Lung (tissue), 12 donors: Measurements from ENCODE around the gene WSCD2. TPM values are rescaled to one million over a fixed set of nuclear protein-coding genes. Genes with fewer than 3 reads are reported as not detected.
A peak's percentile ranks its signal among the peaks of the same experiment; 100 is the strongest.

Experiments used
- ATAC-seq: fragments of 200-7000 bp; cut with Tn5 transposase; one replicate; pipeline ENCODE4 v1.9.1; 2020; ENCODE audit warnings: moderate number of reproducible peaks; ENCODE audit not compliant: insufficient read depth, low FRiP score
- DNase-seq, 3 donors: peaks; one replicate each; pipeline ENCODE4 v3.0.0-alpha.2; 2013 to 2017
- H3K27ac ChIP-seq, 2 donors: one replicate each; pipeline ENCODE4 v1.5.1; 2013; ENCODE audit warnings: mild to moderate bottlenecking in 2 of 2, moderate library complexity in 2 of 2, control low read depth in 1 of 2, inconsistent platforms in 1 of 2, low read depth in 1 of 2, low read length in 1 of 2
- H3K27me3 ChIP-seq, 3 donors: one replicate each; pipeline ENCODE4 v1.5.1; 2013; ENCODE audit warnings: low read length in 2 of 3; ENCODE audit not compliant: control insufficient read depth in 3 of 3, insufficient read depth in 3 of 3
- H3K36me3 ChIP-seq, 4 donors: one replicate each; pipeline ENCODE4 v1.5.1; 2013; ENCODE audit warnings: low read length in 4 of 4, mild to moderate bottlenecking in 1 of 4, moderate library complexity in 1 of 4; ENCODE audit not compliant: control insufficient read depth in 4 of 4, insufficient read depth in 4 of 4
- H3K4me1 ChIP-seq, 5 donors: one replicate each; pipeline ENCODE4 v1.5.1; 2013; ENCODE audit warnings: low read length in 5 of 5, mild to moderate bottlenecking in 2 of 5, moderate library complexity in 1 of 5; ENCODE audit not compliant: control insufficient read depth in 5 of 5, insufficient read depth in 5 of 5
- H3K4me3 ChIP-seq: one replicate; pipeline ENCODE4 v1.5.1; 2013; ENCODE audit warnings: mild to moderate bottlenecking, control low read depth, moderate library complexity
- H3K9ac ChIP-seq, 2 donors: one replicate each; pipeline ENCODE4 v1.5.1; 2013; ENCODE audit warnings: low read length in 2 of 2, control low read depth in 1 of 2; ENCODE audit not compliant: insufficient read depth in 1 of 2
- H3K9me3 ChIP-seq, 4 donors: one replicate each; pipeline ENCODE4 v1.5.1; 2013; ENCODE audit warnings: low read length in 3 of 4, mild to moderate bottlenecking in 1 of 4, moderate library complexity in 1 of 4; ENCODE audit not compliant: control insufficient read depth in 4 of 4, insufficient read depth in 3 of 4
- whole genome bisulfite sequencing, 2 donors: extraction: QIAGEN DNeasy Blood & Tissue Kit; methylation state at CpG; one replicate each; pipeline ENCODE4 v1.1.7; 2013; 5-methylcytosine and 5-hydroxymethylcytosine counted together
- polyA plus RNA-seq, 2 donors: library from polyadenylated mRNA; stranded (reverse); fragments of 200-250 nt; gene quantifications; one replicate each; pipeline ENCODE4 v1.2.1, GENCODE V29; 2013
- total RNA-seq, 2 donors: library from RNA; depleted of rRNA in 1 of 2; stranded (reverse); fragments of >200 nt in 1 of 2; gene quantifications; one replicate each; pipeline ENCODE4 v1.2.1, GENCODE V29; 2014 to 2021
- TF ChIP-seq, protein P1 (sequence below): IDR thresholded peaks from 2 replicates; pipeline ENCODE4 v1.5.1; 2012; ENCODE audit warnings: mild to moderate bottlenecking; ENCODE audit errors: control extremely low read depth, extremely low read depth
- donor health status: control.
- donor health status: control.
- donor health status: Bipolar disorder and iron deficiency.
- donor health status: healthy.
- donor health status: DM: yes; HTN: yes; CAD: no.

WSCD2 gene
- total and polyA plus RNA-seq, 4 donors = 0.02 to 1.8 (median 0.40) TPM

DNA sequence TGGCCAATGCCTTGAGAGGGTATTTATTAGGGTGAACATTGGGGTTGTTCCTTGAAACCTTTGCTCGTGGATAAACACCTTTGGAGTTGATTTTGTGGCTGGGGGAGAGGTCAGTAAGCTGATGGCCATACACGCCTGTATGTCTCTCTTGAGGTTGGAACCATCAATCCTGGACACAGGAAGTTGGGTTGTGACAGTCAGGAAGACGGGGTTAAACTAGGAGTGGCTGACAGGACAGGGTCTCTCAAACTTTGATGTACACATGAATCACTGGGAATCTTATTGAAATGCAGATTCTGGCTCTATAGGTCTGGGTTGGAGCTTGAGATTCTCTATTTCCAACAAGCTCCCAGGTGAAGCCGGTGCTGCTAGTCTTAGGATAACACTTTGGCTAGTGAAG is 12.8 kb upstream of the WSCD2 start:
- DNase-seq (no peak), ATAC-seq (no peak)
- H3K27ac ChIP-seq = no peak overlapping the region
- no peak overlapping the region for H3K4me3 ChIP-seq
- peaks cover 0 to 12% (median 0%) of the 10 kb centered on the region in 5 donors for H3K4me1 ChIP-seq
- WGBS, 2 donors = 65 to 69% methylated on average over 4 of the region's 4 CpGs
- H3K9ac ChIP-seq = no peak overlapping the region
- H3K36me3 ChIP-seq = no peaks in the 10 kb centered on the region
- H3K9me3 ChIP-seq = no peaks in the 10 kb centered on the region
- H3K27me3 ChIP-seq = no peaks in the 10 kb centered on the region
- TF ChIP-seq, protein P1, sequence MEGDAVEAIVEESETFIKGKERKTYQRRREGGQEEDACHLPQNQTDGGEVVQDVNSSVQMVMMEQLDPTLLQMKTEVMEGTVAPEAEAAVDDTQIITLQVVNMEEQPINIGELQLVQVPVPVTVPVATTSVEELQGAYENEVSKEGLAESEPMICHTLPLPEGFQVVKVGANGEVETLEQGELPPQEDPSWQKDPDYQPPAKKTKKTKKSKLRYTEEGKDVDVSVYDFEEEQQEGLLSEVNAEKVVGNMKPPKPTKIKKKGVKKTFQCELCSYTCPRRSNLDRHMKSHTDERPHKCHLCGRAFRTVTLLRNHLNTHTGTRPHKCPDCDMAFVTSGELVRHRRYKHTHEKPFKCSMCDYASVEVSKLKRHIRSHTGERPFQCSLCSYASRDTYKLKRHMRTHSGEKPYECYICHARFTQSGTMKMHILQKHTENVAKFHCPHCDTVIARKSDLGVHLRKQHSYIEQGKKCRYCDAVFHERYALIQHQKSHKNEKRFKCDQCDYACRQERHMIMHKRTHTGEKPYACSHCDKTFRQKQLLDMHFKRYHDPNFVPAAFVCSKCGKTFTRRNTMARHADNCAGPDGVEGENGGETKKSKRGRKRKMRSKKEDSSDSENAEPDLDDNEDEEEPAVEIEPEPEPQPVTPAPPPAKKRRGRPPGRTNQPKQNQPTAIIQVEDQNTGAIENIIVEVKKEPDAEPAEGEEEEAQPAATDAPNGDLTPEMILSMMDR = no peak

GRCh38 chr12:108116699-108117098 is 12.4 kb upstream of the WSCD2 start:
- H3K4me3 ChIP-seq = no peak overlapping the region
- peak in 1 of 3 donors; percentile 13 for DNase-seq
- no peaks in the 10 kb centered on the region for H3K9me3 ChIP-seq
- no peak overlapping the region for H3K9ac ChIP-seq
- ATAC-seq = no peak
- H3K4me1 ChIP-seq = peaks cover 0 to 12% (median 0%) of the 10 kb centered on the region in 5 donors
- H3K36me3 ChIP-seq = no peaks in the 10 kb centered on the region
- H3K27me3 ChIP-seq = no peaks in the 10 kb centered on the region
- WGBS, 2 donors = 50 to 57% methylated on average over 1 of the region's 1 CpG
- TF ChIP-seq, protein P1 = no peak
- no peak overlapping the region for H3K27ac ChIP-seq

DNA sequence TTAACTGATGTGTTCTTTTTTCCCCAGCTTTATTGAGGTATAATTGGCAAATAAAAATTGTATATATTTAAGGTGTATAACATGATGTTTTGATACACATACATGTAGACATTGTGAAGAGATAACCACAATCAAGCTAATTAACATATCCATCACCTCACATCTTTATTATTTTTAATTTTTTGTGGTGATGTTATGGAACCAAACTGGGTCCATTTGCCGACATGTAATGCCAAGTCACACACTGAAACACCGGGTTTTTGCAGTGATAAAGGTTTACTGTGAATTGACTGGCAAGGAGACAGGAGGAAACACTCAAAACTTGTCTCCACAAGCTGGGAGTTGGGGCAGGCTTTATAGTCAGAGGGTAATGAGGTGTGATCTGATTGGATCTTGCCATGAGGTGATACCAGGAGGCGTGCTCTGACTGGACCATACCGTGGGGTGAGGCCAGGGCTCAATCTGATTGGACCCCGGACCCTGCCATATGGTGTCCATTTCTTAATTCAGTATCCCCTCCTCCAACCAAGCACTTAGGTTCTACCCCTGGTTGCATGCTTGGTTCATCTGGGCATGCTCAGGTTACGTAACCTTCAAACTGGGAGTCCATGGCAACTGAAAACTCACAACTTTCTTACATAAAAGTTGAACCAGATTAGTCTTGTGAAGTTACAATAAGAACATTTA is 11.8 kb upstream of the WSCD2 start:
- no peaks in the 10 kb centered on the region for H3K27me3 ChIP-seq
- no peak overlapping the region for H3K27ac ChIP-seq
- no peaks in the 10 kb centered on the region for H3K9me3 ChIP-seq
- DNase-seq (no peak), ATAC-seq (no peak)
- 71 to 85% methylated on average over 6 of the region's 6 CpGs for WGBS, 2 donors
- TF ChIP-seq, protein P1 = no peak
- no peak overlapping the region for H3K4me3 ChIP-seq
- no peak overlapping the region for H3K9ac ChIP-seq
- H3K36me3 ChIP-seq = no peaks in the 10 kb centered on the region
- H3K4me1 ChIP-seq = peaks cover 0 to 12% (median 0%) of the 10 kb centered on the region in 5 donors

- peaks cover 0 to 12% (median 0%) of the 10 kb centered on the region in 5 donors for H3K4me1 ChIP-seq
- no peak overlapping the region for H3K9ac ChIP-seq
- ATAC-seq (no peak), DNase-seq (no peak)
- TF ChIP-seq, protein P1 = no peak
- peaks cover 0 to 5% (median 1%) of the 10 kb centered on the region in 4 donors for H3K9me3 ChIP-seq
- H3K27ac ChIP-seq = no peak overlapping the region
- no peak overlapping the region for H3K4me3 ChIP-seq
- no peaks in the 10 kb centered on the region for H3K36me3 ChIP-seq
- H3K27me3 ChIP-seq = no peaks in the 10 kb centered on the region
These were observed 11.2 kb upstream of the WSCD2 start for GRCh38 chr12:108117902-108118301.
